Upper lobe of left lung (tissue), 6 donors: ENCODE measurements around the gene ARFIP1. TPM values are rescaled to one million over a fixed set of nuclear protein-coding genes. Genes with fewer than 3 reads are reported as not detected.

Experiments
- ATAC-seq, 2 donors: fragments of 200-7000 bp; cut with Tn5 transposase; one replicate each; pipeline ENCODE4 v1.9.1; 2022; ENCODE audit warnings: mild to moderate bottlenecking in 2 of 2, moderate library complexity in 2 of 2; ENCODE audit not compliant: low FRiP score in 2 of 2
- DNase-seq, 2 donors: peaks; one replicate each; pipeline ENCODE4 v3.0.0-alpha.2; 2019 to 2020
- H3K27ac ChIP-seq, 4 donors: fragments of 200-600 bp; sonication (generic); one replicate each; pipeline ENCODE4 v1.5.1; 2016 to 2019
- H3K27me3 ChIP-seq, 4 donors: fragments of 200-600 bp; sonication (generic); one replicate each; pipeline ENCODE4 v1.5.1; 2017 to 2019
- H3K36me3 ChIP-seq, 4 donors: fragments of 200-600 bp; sonication (generic); one replicate each; pipeline ENCODE4 v1.5.1; 2016 to 2019
- H3K4me1 ChIP-seq, 4 donors: fragments of 200-600 bp; sonication (generic); one replicate each; pipeline ENCODE4 v1.5.1; 2018 to 2019
- H3K4me3 ChIP-seq, 4 donors: fragments of 200-600 bp; sonication (generic); one replicate each; pipeline ENCODE4 v1.5.1; 2017 to 2019; ENCODE audit warnings: mild to moderate bottlenecking in 2 of 4, moderate library complexity in 1 of 4
- H3K9me3 ChIP-seq, 4 donors: fragments of 200-600 bp; sonication (generic); one replicate each; pipeline ENCODE4 v1.5.1; 2018 to 2019
- EP300 ChIP-seq, 4 donors: sonication (generic); formaldehyde crosslinking; IDR thresholded peaks; one replicate each; pipeline ENCODE4 v1.5.1; 2017; ENCODE audit warnings: antibody characterized with exemption in 4 of 4, control low read depth in 2 of 4
- POLR2A ChIP-seq, 4 donors: fragments of 450-650 bp; IDR thresholded peaks; one replicate each; pipeline ENCODE4 v1.5.1; 2016 to 2017; ENCODE audit warnings: antibody characterized with exemption in 4 of 4, mild to moderate bottlenecking in 2 of 4
- POLR2AphosphoS5 ChIP-seq, 2 donors: sonication (generic); formaldehyde crosslinking; IDR thresholded peaks; one replicate each; pipeline ENCODE4 v1.5.1; 2017; ENCODE audit warnings: antibody characterized with exemption in 2 of 2
- WGBS, 2 donors: methylation state at CpG; one replicate each; pipeline ENCODE4 v1.1.5; 2017 to 2018; 5-methylcytosine and 5-hydroxymethylcytosine counted together
- total RNA-seq, 6 donors: library from RNA; depleted of rRNA in 4 of 6; stranded (reverse); fragments of >200 nt in 4 of 6; gene quantifications; one replicate each; pipeline versions ENCODE4 v1.1.0 to v1.2.1, GENCODE V29; 2016 to 2021
- TF ChIP-seq, protein P1 (sequence below), 6 experiments: fragments of 450-650 bp in 4 of 6; fragments of 200-600 bp in 2 of 6; sonication (generic) in 2 of 6; IDR thresholded peaks; one replicate each; pipeline ENCODE4 v1.5.1; 2016 to 2019; ENCODE audit warnings: antibody characterized with exemption in 6 of 6
- donor health status: DM: no; HTN: no; CAD: no; lungs with moderate emphysema.
- donor health status: DM: no; HTN: yes; CAD: no; lungs with severe emphysema.

The ARFIP1 gene
- total RNA-seq, 6 donors from 2014 or later = 17.8 to 54.0 (median 30.4) TPM

DNA sequence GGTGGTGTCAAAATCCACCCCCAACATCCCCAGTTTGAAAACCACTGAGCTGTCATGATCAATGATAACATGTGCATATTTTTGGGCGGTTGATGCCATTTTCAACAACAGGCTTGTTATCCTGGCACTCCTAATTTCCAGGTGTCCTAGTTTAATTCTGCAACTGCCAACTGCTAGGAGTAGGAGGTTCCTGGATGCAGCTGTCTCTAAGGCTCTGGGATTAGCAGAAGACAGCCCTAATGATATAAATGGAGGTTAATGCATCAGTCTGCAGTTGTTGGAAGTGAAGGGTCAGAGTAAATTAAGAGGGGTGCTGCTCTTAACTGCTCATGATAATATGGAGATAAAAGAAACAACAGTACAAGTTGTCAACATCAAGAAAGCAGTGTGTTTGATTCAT, 23.8 kb downstream of the ARFIP1 start:
- no peak for TF ChIP-seq POLR2AphosphoS5 (IDR thresholded peaks at IDR 0.05)
- no peak for TF ChIP-seq EP300 (IDR thresholded peaks at IDR 0.05)
- TF ChIP-seq, protein P1, sequence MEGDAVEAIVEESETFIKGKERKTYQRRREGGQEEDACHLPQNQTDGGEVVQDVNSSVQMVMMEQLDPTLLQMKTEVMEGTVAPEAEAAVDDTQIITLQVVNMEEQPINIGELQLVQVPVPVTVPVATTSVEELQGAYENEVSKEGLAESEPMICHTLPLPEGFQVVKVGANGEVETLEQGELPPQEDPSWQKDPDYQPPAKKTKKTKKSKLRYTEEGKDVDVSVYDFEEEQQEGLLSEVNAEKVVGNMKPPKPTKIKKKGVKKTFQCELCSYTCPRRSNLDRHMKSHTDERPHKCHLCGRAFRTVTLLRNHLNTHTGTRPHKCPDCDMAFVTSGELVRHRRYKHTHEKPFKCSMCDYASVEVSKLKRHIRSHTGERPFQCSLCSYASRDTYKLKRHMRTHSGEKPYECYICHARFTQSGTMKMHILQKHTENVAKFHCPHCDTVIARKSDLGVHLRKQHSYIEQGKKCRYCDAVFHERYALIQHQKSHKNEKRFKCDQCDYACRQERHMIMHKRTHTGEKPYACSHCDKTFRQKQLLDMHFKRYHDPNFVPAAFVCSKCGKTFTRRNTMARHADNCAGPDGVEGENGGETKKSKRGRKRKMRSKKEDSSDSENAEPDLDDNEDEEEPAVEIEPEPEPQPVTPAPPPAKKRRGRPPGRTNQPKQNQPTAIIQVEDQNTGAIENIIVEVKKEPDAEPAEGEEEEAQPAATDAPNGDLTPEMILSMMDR (IDR thresholded peaks at IDR 0.05) = no peak
- no peak for TF ChIP-seq POLR2A (IDR thresholded peaks at IDR 0.05)
- no peak overlapping the region for H3K4me3 ChIP-seq

DNA sequence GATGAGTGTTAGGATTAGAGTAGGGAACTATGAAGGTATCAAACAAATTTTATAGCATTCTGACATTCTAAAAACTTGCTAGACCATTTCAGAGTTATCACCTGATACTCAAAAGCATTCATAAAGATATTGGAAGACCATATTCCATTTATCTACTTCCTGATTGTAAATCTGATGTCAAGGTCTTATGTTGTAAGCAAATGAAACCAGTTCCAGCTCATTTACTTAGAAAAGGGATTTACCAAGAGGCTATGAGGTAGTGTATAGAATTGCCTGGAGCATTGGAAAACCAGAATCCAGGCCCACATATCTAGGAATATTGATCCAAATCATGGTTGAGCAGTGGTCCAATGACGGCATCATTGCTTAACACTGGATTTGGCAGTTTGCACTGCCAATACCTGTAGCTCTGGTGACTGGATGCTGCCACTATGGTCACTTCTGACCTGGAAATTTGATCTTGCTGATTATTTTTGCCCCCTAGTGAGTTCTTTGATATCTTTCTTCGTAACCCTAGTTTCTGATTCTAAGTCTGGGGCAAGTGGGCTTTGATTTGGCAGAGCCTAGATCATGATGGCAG, 25.4 kb downstream of the ARFIP1 start:
- 89 to 96% methylated on average over 2 of the region's 2 CpGs for WGBS, 2 donors
- Histone ChIP-seq H3K27me3 (no peaks in the 10 kb centered on the region), H3K4me3 (no peak overlapping the region), H3K4me1 (peaks cover 0 to 12% (median 7%) of the 10 kb centered on the region in 4 donors), H3K9me3 (no peaks in the 10 kb centered on the region), H3K36me3 (no peaks in the 10 kb centered on the region), H3K27ac (no peak overlapping the region)
- DNase-seq (no peak), ATAC-seq (no peak)
- TF ChIP-seq POLR2AphosphoS5 (IDR thresholded peaks at IDR 0.05) (no peak), EP300 (IDR thresholded peaks at IDR 0.05) (no peak), POLR2A (IDR thresholded peaks at IDR 0.05) (no peak)
- TF ChIP-seq, protein P1 (IDR thresholded peaks at IDR 0.05) = no peak

More for the DNA sequence above, 23.8 kb downstream of the ARFIP1 start:
- 91 to 100% methylated on average over 1 of the region's 1 CpG for WGBS, 2 donors
- ATAC-seq = no peak
- Histone ChIP-seq H3K9me3 (no peaks in the 10 kb centered on the region), H3K36me3 (no peaks in the 10 kb centered on the region), H3K27ac (no peak overlapping the region), H3K27me3 (no peaks in the 10 kb centered on the region), H3K4me1 (peaks cover 0 to 12% (median 4%) of the 10 kb centered on the region in 4 donors)
- no peak for DNase-seq

DNA sequence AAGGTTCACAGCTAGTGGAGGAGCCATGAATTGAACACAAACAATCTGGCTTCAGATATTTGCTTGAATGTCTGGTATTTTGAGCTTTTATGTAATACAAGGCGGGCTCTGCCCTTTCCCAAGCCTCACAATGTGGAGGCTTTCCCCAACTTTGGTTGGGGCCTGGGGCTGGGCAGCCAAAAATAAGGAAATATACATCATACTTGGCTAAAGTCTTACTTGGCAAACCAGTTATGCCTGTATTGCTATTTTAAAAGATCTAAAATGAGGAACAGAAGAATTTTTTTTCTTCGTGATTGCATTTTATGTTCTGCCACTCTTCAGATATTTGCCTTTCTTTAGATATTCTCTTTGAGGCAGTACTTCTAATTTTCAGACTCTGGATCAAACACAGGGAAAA, 26.1 kb downstream of the ARFIP1 start:
- DNase-seq (no peak), ATAC-seq (no peak)
- 64 to 67% methylated on average over 2 of the region's 2 CpGs for WGBS, 2 donors
- Histone ChIP-seq H3K27me3 (no peaks in the 10 kb centered on the region), H3K4me3 (no peak overlapping the region), H3K27ac (no peak overlapping the region), H3K36me3 (no peaks in the 10 kb centered on the region), H3K9me3 (no peaks in the 10 kb centered on the region), H3K4me1 (peaks cover 0 to 12% (median 7%) of the 10 kb centered on the region in 4 donors)
- TF ChIP-seq EP300 (IDR thresholded peaks at IDR 0.05) (no peak), POLR2AphosphoS5 (IDR thresholded peaks at IDR 0.05) (no peak), POLR2A (IDR thresholded peaks at IDR 0.05) (no peak)
- TF ChIP-seq, protein P1 (IDR thresholded peaks at IDR 0.05) = no peak

DNA sequence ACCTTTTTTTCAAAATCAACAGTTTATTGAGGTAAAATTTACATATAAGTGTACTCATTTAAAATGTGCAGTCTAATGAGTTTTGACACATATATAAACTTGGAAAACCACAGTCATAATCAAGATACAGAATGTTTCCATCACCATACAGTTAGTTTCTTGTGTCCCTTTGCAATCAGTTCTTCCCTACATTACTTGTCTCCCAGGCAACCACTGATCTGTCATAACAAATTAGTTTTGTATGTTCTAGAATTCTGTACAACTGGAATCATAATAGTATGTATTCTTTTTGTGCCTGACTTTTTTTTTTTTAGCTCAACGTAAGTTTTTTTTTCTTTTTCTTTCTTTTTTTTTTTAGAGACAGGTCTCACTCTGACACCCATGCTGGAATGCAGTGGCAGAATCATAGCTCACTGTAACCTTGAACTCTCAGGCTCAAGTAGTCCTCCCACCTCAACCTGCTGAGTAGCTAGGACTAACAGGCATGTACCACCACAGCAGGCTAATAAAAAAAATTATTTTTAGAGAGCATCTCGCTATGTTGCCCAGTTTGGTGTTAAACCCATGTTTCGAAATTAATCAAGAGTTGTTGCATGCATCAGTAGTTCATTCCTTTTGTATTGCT, 26.9 kb downstream of the ARFIP1 start:
- WGBS, 2 donors = 80 to 82% methylated on average over 3 of the region's 3 CpGs
- no peak for DNase-seq
- no peak for ATAC-seq

More for the DNA sequence above, 26.9 kb downstream of the ARFIP1 start:
- no peaks in the 10 kb centered on the region for H3K9me3 ChIP-seq
- H3K4me3 ChIP-seq = no peak overlapping the region
- H3K27ac ChIP-seq = no peak overlapping the region
- H3K36me3 ChIP-seq = no peaks in the 10 kb centered on the region
- TF ChIP-seq POLR2A (IDR thresholded peaks at IDR 0.05) (no peak), POLR2AphosphoS5 (IDR thresholded peaks at IDR 0.05) (no peak), EP300 (IDR thresholded peaks at IDR 0.05) (no peak)
- TF ChIP-seq, protein P1 (IDR thresholded peaks at IDR 0.05) = no peak
- H3K4me1 ChIP-seq = peaks cover 0 to 12% (median 7%) of the 10 kb centered on the region in 4 donors
- no peaks in the 10 kb centered on the region for H3K27me3 ChIP-seq
